COLO829 (cell line): ENCODE results near the gene NCOA6.

Source experiments
- DNase-seq: peaks from one replicate; pipeline ENCODE4 v3.0.0; 2012; ENCODE audit warnings: low spot score

The NCOA6 gene

DNA sequence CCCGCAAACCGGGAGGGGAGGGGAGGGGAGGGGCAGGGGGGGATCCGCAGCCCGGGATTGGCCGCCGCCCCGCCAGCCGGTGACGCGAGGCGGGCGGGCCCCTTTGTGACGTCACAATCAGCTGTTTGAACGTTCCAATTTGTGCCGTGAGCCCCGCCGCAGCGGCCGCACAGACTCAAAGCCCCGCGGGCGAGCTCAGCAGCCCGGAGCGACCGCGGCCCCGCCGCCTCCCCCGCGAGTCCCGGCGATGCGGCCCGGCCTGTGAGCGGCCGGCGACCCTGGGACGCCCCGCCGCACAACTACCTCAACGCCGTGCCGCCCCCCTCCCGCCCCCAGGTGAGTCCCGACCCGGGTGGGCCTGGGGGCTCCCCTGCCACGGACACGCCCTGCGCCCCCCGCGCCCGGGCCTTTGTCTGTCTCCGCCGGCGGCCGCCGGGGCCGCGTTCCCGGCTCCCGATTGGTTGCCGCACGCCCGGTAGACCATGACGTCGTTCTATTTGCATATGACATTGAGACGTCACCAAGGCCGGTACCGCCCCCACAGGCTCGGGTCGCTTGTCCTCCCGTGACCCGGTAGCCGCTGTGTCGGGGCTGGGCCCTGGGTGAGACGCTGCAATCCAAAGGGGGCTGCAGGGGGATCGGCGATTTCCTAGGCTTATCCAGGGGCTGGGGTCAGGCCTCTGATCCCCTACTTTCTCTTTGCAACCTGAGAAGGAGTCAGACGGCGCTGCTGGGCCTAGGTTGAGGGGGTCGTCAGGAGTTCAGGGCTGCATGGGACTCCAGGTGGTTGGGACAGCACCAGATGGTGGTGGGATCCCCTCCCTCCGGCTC, 121.1 kb downstream of the NCOA6 start, which contains the start of gene TP53INP2:
Gene TP53INP2, plus strand, starts transcription at position 168 of the 831 bp plus-strand sequence. CDS start 4,396 bp downstream, outside the sequence.
- peak; percentile 85 for DNase-seq

DNA sequence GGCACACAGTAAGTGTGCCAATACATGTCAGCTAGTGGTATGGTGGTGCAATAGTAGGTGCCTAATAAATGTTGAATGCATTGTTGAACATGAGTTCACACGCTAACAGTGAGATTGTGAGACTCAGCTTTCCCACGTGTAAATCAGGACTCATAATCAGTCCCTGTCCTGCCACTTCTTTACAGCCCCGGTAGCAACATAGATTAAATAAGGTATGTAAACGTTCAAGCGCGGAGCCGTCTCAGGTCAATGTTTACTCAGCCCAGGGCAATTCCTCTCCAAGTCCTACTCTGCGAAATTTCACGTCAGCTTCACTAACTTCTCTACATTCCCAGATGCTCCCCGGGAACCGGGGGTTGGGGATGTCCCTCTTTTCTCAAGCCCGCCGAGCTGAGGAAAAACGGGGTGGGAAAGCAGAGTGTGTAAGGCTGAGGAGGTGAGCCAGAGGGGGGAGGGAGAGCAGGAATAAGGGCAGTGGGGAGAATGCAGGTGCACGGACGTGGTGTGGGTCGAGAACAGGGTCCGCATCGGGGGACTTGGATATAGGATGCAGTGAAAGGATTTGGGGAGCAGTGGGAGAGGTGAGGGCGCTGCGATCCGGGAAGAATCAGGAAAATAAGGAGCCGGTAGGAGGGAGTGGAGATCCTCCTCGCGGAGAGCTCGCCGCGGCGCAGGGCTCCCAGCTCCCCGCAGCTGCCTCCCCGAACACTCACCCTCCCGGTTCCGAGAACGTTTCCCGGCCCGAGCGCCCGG, 121.9 kb downstream of the NCOA6 start:
- DNase-seq: no peak

DNA sequence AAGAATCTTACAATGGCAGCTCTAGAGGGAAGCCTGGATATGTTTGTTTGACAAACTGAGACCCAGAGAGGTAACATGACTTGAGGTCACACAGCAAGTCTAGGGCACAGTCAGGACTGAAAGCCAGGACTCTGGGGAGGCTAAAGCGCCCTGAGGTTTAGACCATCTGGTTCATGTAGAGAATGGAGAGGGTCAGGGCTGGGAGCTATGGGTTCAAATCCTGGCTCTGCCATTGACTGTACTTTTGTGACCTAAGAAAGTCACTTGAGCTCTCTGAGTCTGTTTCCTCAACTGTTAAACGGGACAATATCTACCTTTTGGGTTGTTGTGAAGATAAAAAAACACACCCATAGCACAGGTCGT, 122.4 kb downstream of the NCOA6 start:
- DNase-seq: no peak

DNA sequence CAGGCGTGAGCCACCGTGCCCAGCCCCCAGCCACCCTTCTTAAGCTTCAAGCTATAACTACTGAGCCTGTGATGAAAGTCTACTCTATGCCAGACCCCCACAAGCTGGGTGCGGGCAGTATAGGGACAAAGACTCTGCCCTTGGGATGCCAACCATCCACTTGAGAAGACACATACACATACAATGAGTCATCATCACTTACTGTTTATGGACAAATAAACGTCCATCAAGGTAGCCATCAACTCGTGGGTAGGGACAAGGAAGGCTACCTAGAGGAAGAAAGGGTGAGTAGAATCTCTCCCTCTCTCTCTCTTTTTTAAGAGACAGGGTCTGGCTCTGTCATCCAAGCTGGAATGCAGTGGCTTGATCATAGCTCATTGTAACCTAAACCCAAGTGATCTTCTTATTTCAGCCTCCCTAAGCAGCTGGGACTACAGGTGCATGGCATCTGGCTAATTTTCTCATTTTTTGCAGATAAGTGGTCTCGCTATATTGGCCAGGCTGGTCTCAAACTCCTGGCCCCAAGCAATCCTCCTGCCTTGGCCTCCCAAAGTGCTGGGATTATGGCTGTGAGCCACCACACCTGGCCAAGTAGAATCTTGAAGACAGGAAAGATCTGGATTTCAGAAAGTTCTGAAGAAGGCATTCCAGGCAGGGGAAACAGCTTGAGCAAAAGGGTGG, 123.9 kb downstream of the NCOA6 start:
- DNase-seq: no peak

DNA sequence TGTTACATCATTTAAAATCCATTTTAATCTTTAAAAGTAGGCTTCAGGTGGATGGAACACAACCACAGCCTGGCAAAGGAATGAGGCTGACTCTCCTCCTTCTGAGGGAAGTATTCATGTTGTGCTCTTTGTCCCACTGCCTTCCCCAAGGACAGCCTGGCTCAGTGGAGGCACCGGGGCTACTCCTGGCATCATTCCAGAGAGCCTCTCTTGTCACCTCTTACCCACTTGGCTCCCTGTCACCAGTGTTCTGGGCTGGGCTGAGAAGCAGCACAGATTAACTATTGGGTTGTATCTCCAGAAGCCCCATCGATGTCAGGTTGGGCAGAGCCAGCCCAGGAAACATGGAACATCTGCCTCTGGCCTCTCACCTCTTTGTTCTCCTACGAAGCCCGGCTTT, 132.0 kb downstream of the NCOA6 start:
- DNase-seq: no peak

DNA sequence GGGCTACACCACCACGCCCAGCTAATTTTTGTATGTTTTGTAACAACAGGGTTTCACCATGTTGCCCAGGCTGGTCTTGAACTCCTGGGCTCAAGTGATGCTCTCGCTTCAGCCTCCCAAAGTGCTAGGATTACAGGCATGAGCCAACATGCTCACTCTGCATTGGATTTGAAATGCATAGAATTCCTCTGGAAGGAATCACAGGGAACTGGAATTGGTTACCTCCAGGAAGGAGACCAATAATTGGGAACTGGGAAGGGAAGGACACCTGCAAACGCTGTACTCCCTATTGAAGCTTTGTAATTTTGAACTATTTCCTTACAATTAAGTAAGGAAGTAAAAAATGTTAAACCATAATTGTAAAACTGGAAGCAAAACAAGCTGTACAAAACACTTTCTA, 133.6 kb downstream of the NCOA6 start:
- DNase-seq: no peak

DNA sequence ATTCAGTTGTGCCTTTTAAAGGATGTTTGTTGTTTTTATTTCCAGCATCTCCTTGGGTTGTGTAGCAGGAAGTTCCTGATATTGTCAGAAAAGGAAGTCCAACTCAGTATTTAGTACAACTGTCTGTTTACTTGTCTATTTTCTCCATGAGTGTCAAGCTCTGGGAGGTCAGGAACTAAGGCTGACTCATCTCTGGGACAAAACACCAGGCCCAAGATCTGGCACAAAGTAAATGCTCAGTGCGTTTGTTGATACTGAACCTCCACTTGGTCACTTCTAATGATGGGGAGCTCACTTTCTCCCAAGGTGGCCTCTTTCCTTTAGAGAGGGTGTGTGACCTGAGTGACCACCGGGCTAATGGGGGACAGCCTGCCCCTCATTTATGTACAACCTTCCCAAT, 136.0 kb downstream of the NCOA6 start:
- DNase-seq: no peak

DNA sequence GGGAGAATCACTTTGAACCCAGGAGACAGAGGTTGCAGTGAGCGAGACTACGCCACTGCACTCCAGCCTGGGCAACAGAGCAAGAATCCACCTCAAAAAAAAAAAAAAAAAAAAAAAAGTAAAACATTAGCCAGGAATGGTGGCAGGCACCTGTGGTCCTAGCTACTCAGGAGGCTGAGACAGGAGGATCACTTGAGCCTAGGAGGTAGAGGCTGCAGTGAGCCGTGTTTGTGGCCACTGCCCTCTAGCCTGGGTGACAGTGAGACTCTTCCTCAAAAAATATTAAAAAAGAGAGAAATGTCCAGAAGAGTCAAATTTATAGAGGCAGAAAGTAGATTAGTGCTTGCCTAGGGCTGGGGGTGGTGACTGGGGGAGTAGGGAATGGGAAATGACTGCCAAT, 141.8 kb downstream of the NCOA6 start:
- DNase-seq: no peak

DNA sequence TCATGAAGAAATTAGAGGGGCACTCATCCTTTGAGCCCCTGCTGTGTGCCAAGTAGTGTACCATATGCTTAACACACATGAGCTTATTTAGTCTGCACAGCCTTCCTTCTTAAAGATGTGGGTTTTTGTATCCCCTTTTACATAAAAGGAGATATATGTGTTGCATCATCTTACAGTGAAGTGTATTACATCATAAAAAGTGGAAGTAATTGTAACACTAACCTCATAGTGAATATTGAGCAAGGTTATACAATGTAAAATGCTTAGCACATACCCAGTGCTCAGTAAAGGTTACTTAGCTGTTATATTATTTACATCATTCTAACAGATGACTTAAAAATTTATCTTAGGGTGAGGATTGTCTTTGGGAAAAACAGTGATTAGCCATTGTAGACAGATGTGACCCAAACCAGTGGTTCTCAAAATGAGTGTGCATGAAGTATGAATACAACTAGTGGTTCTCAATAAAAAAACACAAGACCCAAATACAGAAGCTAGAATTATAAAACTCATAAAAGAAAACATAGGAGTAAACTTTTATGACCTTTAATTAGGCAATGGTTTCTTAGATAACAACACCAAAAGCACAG, 144.8 kb downstream of the NCOA6 start:
- DNase-seq: no peak

DNA sequence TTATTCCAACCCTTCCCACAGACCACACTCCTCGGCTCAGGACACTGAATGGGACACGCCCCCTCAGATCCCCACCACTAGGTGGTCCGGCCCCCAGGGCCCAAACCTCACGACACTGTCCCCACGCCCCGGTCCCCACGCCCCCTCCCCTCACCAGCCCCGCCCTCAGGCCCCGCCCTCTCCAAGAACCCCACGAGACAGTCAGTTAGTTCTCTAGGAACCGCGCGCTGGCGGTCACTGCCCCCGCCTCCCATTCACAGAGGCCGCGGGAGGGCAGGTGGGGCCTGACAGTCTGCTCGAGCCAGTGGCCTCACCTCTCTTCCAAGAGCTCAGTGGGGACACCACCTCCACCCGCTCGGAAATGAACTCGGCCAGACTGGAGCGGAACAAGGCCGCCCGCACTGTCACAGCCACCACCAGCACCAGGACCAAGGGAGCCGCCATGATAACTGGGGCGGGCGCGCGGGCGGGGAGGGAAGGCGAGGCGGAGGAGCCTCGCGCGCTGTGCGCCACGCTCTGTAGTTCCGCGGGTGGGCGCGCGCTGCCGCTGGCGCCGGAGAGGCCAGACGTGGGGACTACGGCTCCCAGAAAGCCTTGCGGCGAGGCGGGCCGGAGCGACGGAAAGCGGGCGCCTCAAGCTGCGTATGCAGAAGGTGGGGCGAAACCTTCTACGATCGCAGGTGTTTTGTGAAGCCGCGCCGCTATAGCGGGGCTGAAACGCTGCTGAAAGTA, 148.6 kb downstream of the NCOA6 start, which contains the start of gene PIGU:
Gene PIGU, minus strand, starts transcription at position 451 of the 732 bp plus-strand sequence. Its CDS starts 7 bp downstream, at position 444.
- peak; percentile 96 for DNase-seq

DNA sequence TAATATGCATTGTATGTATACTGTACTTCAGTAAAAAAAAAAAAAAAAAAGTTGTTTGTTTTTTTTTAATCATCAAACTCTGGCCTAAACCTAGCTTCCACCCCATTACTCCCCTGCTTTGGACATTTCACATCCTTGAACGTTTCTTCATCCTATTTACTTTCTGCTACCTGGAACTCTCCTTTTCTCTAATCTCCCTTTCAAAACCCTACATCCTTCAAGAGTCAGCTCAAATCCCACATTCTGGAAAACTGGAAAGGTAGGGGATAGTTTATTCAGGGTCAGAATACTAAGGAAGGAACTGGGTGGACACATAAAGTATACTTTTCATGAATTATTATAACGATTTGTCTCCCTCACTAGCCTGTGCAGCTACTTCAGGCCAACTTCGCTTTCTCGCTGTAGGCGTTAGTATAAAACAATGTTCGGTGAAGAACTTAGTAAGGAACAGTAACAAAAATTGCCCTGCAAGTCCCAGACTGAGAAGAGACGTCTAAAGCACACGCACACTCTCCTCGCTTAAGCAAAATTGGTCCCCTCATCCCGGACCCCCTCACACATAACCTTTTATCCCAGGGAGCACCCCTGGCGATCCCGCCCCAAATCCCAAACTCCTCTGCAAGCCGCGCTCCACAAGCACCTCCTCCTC, 149.3 kb downstream of the NCOA6 start:
- no peak for DNase-seq

DNA sequence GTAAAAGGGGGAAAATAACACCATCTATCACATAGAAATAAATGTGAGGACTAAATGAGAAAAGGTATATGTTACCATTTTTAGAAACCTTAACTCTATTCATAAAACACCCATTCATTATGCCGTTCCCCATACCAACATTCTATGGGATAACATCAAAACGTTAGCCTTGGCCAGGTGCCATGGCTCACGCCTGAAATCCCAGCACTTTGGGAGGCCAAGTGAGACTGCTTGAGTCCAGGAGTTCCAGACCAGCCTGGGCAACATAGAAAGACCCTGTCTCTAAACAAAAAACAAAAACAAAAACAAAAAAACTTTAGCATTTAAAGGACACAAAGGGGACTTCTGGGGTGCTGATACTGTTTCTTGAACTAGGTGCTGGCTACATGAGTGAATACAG, 149.9 kb downstream of the NCOA6 start:
- DNase-seq: no peak

DNA sequence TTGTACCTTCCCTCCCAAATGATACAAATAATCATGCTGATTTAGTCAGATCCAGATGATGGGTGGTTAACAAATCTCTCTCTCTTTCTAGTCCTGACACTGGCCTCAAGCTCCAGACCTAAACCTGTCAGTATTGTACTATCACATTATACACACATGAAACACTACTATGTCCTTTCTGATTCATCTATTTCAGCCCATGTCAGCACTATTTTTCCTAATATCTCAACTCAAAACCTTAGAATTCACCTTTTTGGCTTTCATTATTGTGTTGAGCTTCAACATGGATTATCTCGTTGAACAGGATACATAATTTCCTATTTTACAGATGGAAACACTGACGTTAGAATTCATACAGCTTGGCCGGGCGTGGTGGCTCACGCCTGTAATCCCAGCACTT, 152.0 kb downstream of the NCOA6 start:
- no peak for DNase-seq

DNA sequence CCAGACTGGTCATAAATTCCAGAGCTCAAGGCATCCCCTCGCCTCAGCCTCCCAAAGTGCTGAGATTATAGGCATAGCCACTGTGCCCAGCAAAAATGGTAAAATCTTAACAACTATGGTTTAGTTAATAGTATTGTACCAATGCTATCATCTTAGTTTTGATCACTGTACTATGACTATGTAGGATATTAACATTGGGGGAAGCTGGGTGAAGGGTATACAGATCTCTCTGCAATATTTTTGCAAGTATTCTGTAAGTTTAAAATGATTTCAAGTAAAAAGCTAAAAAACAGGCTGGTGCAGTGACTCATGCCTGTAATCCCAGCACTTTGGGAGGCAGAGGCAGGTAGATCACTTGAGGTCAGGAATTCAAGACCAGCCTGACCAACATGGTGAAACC, 156.4 kb downstream of the NCOA6 start:
- no peak for DNase-seq
